Measurements from ENCODE around the gene ST6GALNAC3. TPM values are rescaled to one million over a fixed set of nuclear protein-coding genes. Genes with fewer than 3 reads are reported as not detected.

Gene ST6GALNAC3
- total RNA-seq, 1 experiment from 2014 or later, result 2.2 TPM

DNA sequence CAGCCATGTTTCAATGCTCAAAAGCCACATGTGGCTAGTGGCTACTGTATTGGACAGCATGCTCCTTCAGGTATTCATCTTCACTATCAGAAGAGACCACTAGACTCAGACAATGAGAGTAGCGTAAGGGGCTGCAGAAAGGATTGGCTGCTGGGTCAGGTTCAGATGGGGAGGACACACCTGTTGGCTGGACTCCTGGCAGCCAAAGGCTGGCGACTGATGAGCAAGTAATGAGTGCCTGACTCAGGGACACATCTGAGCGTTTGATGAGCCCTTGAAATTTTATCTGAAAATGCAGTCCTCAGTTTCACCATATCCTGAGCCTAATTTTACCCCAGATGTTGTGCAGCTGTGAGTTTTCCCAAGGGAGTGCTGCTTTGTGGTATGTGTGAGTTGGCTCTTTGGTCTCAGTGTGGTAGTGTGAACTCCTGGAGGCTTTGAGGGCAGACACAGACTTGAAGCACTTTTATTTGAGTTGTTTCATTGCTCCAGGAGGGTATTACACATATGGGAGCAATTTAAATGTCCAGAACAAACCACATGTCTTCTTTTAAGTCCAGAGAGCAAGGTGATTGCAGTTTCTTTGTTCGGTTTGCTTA lies 9.6 kb downstream of the ST6GALNAC3 start:
- ChIA-PET POLR2A (no interaction called here), CTCF (no interaction called here), RAD21 (ENCODE audit: low non-redundant PET in 1 of 2, low total read pairs in 2 of 2, uncharacterized antibody in 2 of 2, unreplicated experiment in 2 of 2) (no interaction called here)
- Histone ChIP-seq H3K4me2 (ENCODE audit: low read length) (no peak overlapping the region), H3K27me3 (ENCODE audit: insufficient read depth, low read length) (no peaks in the 10 kb centered on the region), H3K4me3 (replicated peaks in 1 of 2; ENCODE audit: low read depth in 1 of 2, low read length in 2 of 2) (no peak overlapping the region), H3K36me3 (ENCODE audit: control insufficient read depth in 1 of 2, insufficient read depth in 2 of 2, low read length in 2 of 2) (no peaks in the 10 kb centered on the region), H3K9me3 (ENCODE audit: control insufficient read depth in 1 of 2, insufficient read depth in 1 of 2, low read depth in 1 of 2, low read length in 2 of 2) (no peaks in the 10 kb centered on the region), H2AFZ (ENCODE audit: low read depth, low read length, poor library complexity, severe bottlenecking) (no peak overlapping the region), H3K9me2 (ENCODE audit: insufficient read depth) (no peaks in the 10 kb centered on the region), H3K27ac (ENCODE audit: low read depth, low read length) (no peak overlapping the region), H4K20me1 (ENCODE audit: insufficient read depth) (no peaks in the 10 kb centered on the region), H3K79me2 (ENCODE audit: insufficient read depth, low read length) (no peaks in the 10 kb centered on the region), H3K9ac (ENCODE audit: low read length) (no peak overlapping the region), H3K4me1 (ENCODE audit: control insufficient read depth in 1 of 2, insufficient read depth in 2 of 2, low read length in 2 of 2) (no peaks in the 10 kb centered on the region)
- no peak for ATAC-seq
- TF ChIP-seq SIN3A (IDR thresholded peaks at IDR 0.05; ENCODE audit: low read depth), result no peak
- no peak for TF ChIP-seq SRF (IDR thresholded peaks at IDR 0.05; ENCODE audit: low read depth)
- no peak for TF ChIP-seq ATF3 (IDR thresholded peaks at IDR 0.05)
- TF ChIP-seq CBX3 (IDR thresholded peaks at IDR 0.05; ENCODE audit: low read depth), result no peak
- TF ChIP-seq ELF1 (IDR thresholded peaks at IDR 0.05; ENCODE audit: borderline replicate concordance, low read depth), result no peak
- TF ChIP-seq ZFX (IDR thresholded peaks at IDR 0.05), result no peak
- no peak for TF ChIP-seq EGR1 (IDR thresholded peaks at IDR 0.05; ENCODE audit: low read depth)
- TF ChIP-seq EZH2phosphoT487 (IDR thresholded peaks at IDR 0.05; ENCODE audit: borderline replicate concordance), result no peak
- no peak for TF ChIP-seq EZH2 (IDR thresholded peaks at IDR 0.05)
- no peak for TF ChIP-seq CTCF (IDR thresholded peaks at IDR 0.05 in 2 of 3, conservative IDR thresholded peaks at IDR 0.05 in 1 of 3; ENCODE audit: borderline replicate concordance in 1 of 3, insufficient read depth in 1 of 3, low read depth in 2 of 3, low read length in 2 of 3)
- no peak for TF ChIP-seq SP1 (IDR thresholded peaks at IDR 0.05; ENCODE audit: low read depth)
- TF ChIP-seq, protein P1, sequence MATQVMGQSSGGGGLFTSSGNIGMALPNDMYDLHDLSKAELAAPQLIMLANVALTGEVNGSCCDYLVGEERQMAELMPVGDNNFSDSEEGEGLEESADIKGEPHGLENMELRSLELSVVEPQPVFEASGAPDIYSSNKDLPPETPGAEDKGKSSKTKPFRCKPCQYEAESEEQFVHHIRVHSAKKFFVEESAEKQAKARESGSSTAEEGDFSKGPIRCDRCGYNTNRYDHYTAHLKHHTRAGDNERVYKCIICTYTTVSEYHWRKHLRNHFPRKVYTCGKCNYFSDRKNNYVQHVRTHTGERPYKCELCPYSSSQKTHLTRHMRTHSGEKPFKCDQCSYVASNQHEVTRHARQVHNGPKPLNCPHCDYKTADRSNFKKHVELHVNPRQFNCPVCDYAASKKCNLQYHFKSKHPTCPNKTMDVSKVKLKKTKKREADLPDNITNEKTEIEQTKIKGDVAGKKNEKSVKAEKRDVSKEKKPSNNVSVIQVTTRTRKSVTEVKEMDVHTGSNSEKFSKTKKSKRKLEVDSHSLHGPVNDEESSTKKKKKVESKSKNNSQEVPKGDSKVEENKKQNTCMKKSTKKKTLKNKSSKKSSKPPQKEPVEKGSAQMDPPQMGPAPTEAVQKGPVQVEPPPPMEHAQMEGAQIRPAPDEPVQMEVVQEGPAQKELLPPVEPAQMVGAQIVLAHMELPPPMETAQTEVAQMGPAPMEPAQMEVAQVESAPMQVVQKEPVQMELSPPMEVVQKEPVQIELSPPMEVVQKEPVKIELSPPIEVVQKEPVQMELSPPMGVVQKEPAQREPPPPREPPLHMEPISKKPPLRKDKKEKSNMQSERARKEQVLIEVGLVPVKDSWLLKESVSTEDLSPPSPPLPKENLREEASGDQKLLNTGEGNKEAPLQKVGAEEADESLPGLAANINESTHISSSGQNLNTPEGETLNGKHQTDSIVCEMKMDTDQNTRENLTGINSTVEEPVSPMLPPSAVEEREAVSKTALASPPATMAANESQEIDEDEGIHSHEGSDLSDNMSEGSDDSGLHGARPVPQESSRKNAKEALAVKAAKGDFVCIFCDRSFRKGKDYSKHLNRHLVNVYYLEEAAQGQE (IDR thresholded peaks at IDR 0.05; ENCODE audit: low read depth), result no peak
- TF ChIP-seq RAD21 (IDR thresholded peaks at IDR 0.05; ENCODE audit: low read depth), result no peak
- no peak for TF ChIP-seq POLR2AphosphoS5 (IDR thresholded peaks at IDR 0.05; ENCODE audit: low read depth, low read length)
- TF ChIP-seq, protein P2, sequence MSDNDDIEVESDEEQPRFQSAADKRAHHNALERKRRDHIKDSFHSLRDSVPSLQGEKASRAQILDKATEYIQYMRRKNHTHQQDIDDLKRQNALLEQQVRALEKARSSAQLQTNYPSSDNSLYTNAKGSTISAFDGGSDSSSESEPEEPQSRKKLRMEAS (IDR thresholded peaks at IDR 0.05), result no peak
- no peak for DNase-seq (ENCODE audit: low read depth, low spot score)
- intact Hi-C loops (cut with micrococcal nuclease), result no loop called here
- BruUV-seq (replicated peaks), result no TSS peak

Data from HCT116 (cell line).